Suppressor macrophage treated with lipopolysaccharide for 1 hour (primary cell): Measurements from ENCODE around the gene ATP12A.

Source experiments
- DNase-seq, 3 donors: peaks; one replicate each; pipeline ENCODE4 v3.0.0-alpha.2; 2020 to 2022

ATP12A gene

GRCh38 chr13:24663586-24663985 lies 16.6 kb upstream of the ATP12A start:
- DNase-seq, result no peak

GRCh38 chr13:24664726-24665409 lies 15.3 kb upstream of the ATP12A start:
- peak in 1 of 3 donors; percentile 19 for DNase-seq

GRCh38 chr13:24668511-24668910 lies 11.7 kb upstream of the ATP12A start:
- no peak for DNase-seq

GRCh38 chr13:24668955-24669582 lies 11.1 kb upstream of the ATP12A start:
- DNase-seq, result no peak

- DNase-seq, result no peak
Observed at GRCh38 chr13:24670174-24670573, 10.0 kb upstream of the ATP12A start.

- peak; percentile 24 to 42 (median 32) for DNase-seq
Observed at GRCh38 chr13:24670961-24671381, 9.2 kb upstream of the ATP12A start.

- peak; percentile 56 to 68 (median 58) for DNase-seq
Observed at GRCh38 chr13:24671386-24672113, 8.7 kb upstream of the ATP12A start.

GRCh38 chr13:24672141-24673132 lies 7.8 kb upstream of the ATP12A start:
- no peak for DNase-seq

GRCh38 chr13:24675806-24676570 lies 4.2 kb upstream of the ATP12A start:
- DNase-seq, result peak in 1 of 3 donors; percentile 48

- DNase-seq, result no peak
Observed at GRCh38 chr13:24678151-24678550, 2.1 kb upstream of the ATP12A start.

- no peak for DNase-seq
Observed at GRCh38 chr13:24679686-24680085, 522 bp upstream of the ATP12A start.

- DNase-seq, result no peak
Observed at GRCh38 chr13:24680921-24681604, 855 bp downstream of the ATP12A start.

- no peak for DNase-seq
Observed at GRCh38 chr13:24681930-24682329, 1.7 kb downstream of the ATP12A start.

GRCh38 chr13:24682353-24682752 lies 2.1 kb downstream of the ATP12A start:
- DNase-seq, result no peak

GRCh38 chr13:24683351-24683750 lies 3.1 kb downstream of the ATP12A start:
- no peak for DNase-seq

GRCh38 chr13:24683838-24684599 lies 3.8 kb downstream of the ATP12A start:
- peak; percentile 43 to 78 (median 62) for DNase-seq

- DNase-seq, result peak in 2 of 3 donors; percentile 29 to 33
Observed at GRCh38 chr13:24684600-24684998, 4.4 kb downstream of the ATP12A start.

GRCh38 chr13:24685314-24685713 lies 5.1 kb downstream of the ATP12A start:
- DNase-seq, result no peak

GRCh38 chr13:24687611-24688010 lies 7.4 kb downstream of the ATP12A start:
- peak in 2 of 3 donors; percentile 18 to 35 for DNase-seq

GRCh38 chr13:24688111-24688510 lies 7.9 kb downstream of the ATP12A start:
- no peak for DNase-seq
